ENCODE results near the gene VDAC2. TPM values are rescaled to one million over a fixed set of nuclear protein-coding genes. Genes with fewer than 3 reads are reported as not detected.

The VDAC2 gene
- total RNA-seq, 1 experiment from 2014 or later: 284 TPM

DNA sequence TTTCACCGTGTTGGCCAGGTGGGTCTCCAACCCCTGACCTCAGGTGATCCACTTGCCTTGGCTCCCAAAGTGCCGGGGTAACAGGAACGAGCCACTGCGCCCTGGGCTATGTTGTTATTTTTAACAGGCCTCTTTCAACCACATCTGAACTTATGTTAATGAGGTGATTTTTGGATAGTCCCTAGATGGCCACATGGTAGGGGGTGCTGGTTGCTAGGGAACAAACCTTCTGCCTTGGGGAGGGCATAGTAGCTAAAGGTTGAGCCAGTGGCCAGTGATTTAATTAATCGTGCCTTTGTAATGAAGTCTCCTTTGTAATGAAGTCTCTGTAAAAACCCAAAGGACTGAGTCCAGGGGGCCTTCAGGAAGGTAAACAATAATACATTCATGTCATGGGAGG lies 16.1 kb downstream of the VDAC2 start:
- POLR2A ChIA-PET: interaction anchor here (1.1 to 1.7 kb wide), 3 partner anchors 11 to 40 kb away, joined by 3 to 6 read pairs (median 6); partner anchors contain the start of gene VDAC2
- CTCF ChIA-PET: interaction anchor here (0.6 to 6.2 kb wide), 4 partner anchors 8 to 39 kb away, joined by 3 to 59 read pairs (median 27); partner anchors contain the start of genes COMTD1 and VDAC2
- DNase-seq (ENCODE audit: low spot score) (peak; percentile 47), ATAC-seq (peak; percentile 2)
- H3K4me1 Mint-ChIP-seq: peaks cover 69% of the 10 kb centered on the region
- H3K9me3 Mint-ChIP-seq: no peaks in the 10 kb centered on the region
- no peaks in the 10 kb centered on the region for H3K27me3 Mint-ChIP-seq (ENCODE audit: low read depth)
- peak overlapping the region; percentile 98 for H3K27ac Mint-ChIP-seq
- no peak for TF ChIP-seq ZNF423 (CRISPR knock-in tag; IDR thresholded peaks at IDR 0.05)
- TF ChIP-seq ATF1 (CRISPR knock-in tag; IDR thresholded peaks at IDR 0.05): no peak
- no peak for TF ChIP-seq ZNF396 (CRISPR knock-in tag; IDR thresholded peaks at IDR 0.05; ENCODE audit: borderline replicate concordance)
- TF ChIP-seq, protein P1, sequence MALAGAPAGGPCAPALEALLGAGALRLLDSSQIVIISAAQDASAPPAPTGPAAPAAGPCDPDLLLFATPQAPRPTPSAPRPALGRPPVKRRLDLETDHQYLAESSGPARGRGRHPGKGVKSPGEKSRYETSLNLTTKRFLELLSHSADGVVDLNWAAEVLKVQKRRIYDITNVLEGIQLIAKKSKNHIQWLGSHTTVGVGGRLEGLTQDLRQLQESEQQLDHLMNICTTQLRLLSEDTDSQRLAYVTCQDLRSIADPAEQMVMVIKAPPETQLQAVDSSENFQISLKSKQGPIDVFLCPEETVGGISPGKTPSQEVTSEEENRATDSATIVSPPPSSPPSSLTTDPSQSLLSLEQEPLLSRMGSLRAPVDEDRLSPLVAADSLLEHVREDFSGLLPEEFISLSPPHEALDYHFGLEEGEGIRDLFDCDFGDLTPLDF (CRISPR knock-in tag; IDR thresholded peaks at IDR 0.05): no peak
- TF ChIP-seq ZNF671 (CRISPR knock-in tag; IDR thresholded peaks at IDR 0.05): no peak
- TF ChIP-seq, protein P2, sequence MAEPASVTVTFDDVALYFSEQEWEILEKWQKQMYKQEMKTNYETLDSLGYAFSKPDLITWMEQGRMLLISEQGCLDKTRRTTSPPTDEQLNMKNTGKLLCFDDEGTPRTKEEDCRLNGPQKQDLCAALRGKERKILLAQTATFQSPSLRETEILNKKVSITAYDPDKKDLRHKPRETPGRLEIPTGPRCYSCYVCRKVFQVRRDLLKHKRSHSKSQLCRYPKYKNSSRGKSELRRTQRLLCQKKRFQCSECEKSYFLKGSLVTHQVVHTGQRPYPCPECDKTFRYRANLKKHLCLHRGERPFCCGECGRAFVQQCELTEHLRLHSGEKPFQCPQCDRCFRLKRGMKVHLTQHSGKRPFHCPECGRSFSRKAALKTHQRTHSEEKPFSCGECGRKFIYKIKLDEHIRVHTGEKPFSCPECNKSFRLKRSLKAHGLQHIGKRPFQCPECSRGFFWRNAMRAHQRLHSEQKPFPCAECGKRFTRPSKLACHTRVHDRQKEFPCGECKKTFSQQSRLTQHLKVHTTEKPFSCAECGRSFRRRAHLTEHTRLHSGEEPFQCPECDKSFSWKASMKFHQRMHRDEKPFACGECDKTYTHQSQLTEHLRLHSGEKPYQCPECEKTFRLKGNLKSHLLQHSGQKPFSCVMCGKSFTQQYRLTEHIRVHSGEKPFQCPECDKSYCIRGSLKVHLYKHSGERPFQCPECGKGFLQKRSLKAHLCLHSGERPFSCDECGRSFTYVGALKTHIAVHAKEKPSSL (CRISPR knock-in tag; conservative IDR thresholded peaks at IDR 0.05): no peak
- peaks cover 67% of the 10 kb centered on the region for H3K36me3 Mint-ChIP-seq
- H3K4me3 Mint-ChIP-seq: peak overlapping the region; percentile 42

DNA sequence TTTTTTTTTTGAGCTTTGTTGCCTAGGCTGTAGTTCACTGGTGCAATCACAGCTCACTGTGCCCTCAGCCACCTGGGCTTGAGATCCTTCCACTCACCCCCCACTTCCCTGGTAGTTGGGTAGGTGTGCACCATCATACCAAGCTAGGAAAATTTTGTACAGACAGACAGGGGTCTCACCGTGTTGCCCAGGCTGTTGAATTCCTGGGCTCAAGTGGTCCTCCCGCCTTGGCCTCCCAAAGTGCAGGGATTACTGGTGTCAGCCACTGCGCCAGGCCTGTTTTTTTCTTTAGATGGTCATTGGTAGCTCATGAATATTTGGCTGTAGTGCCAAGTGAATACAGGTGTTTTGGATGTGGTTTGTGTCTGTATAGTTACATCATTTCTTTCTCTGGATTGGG lies 17.7 kb downstream of the VDAC2 start:
- Mint-ChIP-seq H3K36me3 (peaks cover 67% of the 10 kb centered on the region), H3K4me3 (no peak overlapping the region), H3K27me3 (ENCODE audit: low read depth) (no peaks in the 10 kb centered on the region), H3K9me3 (no peaks in the 10 kb centered on the region), H3K4me1 (peaks cover 66% of the 10 kb centered on the region), H3K27ac (peak overlapping the region; percentile 98)
- ATAC-seq (no peak), DNase-seq (ENCODE audit: low spot score) (no peak)
- ChIA-PET POLR2A (interaction anchor here (0.8 kb wide), 1 partner anchor 40 kb away, joined by 3 read pairs; no protein-coding TSS in a partner anchor), CTCF (interaction anchor here (1.2 to 6.2 kb wide), 3 partner anchors 6 to 41 kb away, joined by 3 to 59 read pairs (median 10); partner anchors contain the start of gene COMTD1)
- TF ChIP-seq, protein P3, sequence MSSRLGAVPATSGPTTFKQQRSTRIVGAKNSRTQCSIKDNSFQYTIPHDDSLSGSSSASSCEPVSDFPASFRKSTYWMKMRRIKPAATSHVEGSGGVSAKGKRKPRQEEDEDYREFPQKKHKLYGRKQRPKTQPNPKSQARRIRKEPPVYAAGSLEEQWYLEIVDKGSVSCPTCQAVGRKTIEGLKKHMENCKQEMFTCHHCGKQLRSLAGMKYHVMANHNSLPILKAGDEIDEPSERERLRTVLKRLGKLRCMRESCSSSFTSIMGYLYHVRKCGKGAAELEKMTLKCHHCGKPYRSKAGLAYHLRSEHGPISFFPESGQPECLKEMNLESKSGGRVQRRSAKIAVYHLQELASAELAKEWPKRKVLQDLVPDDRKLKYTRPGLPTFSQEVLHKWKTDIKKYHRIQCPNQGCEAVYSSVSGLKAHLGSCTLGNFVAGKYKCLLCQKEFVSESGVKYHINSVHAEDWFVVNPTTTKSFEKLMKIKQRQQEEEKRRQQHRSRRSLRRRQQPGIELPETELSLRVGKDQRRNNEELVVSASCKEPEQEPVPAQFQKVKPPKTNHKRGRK (CRISPR knock-in tag; IDR thresholded peaks at IDR 0.05; ENCODE audit: borderline replicate concordance): no peak
- peak; percentile 81 for TF ChIP-seq ZNF121 (CRISPR knock-in tag; IDR thresholded peaks at IDR 0.05)

DNA sequence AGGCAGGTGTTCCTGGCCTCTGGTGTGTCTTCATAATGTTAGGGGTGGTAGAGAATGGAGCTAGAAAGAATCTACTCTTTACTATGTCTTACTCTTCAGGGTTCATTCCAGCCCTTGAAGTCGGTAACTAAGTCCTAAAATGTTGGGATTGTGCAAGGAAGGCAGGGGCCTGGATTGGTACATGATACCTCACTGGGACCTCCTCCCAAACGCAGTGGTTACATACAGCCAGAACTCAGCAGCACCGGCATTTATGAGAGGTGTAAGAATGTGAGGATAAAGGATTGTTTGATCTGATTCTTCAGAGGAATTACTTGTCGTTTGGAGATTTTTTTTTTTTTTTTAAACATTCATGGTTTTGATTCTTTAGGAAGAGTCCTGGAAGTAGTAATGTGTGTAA lies 18.2 kb downstream of the VDAC2 start:
- ATAC-seq (no peak), DNase-seq (ENCODE audit: low spot score) (no peak)
- ChIA-PET POLR2A (interaction anchor here (0.8 kb wide), 1 partner anchor 41 kb away, joined by 3 read pairs; no protein-coding TSS in a partner anchor), CTCF (interaction anchor here (1.6 kb wide), 1 partner anchor 41 kb away, joined by 10 read pairs; no protein-coding TSS in a partner anchor)
- H3K27ac Mint-ChIP-seq: peak overlapping the region; percentile 98
- H3K4me1 Mint-ChIP-seq: peaks cover 66% of the 10 kb centered on the region
- H3K36me3 Mint-ChIP-seq: peaks cover 64% of the 10 kb centered on the region
- no peaks in the 10 kb centered on the region for H3K9me3 Mint-ChIP-seq
- no peak overlapping the region for H3K4me3 Mint-ChIP-seq
- no peaks in the 10 kb centered on the region for H3K27me3 Mint-ChIP-seq (ENCODE audit: low read depth)
- no peak for TF ChIP-seq ZNF317 (CRISPR knock-in tag; IDR thresholded peaks at IDR 0.05; ENCODE audit: borderline replicate concordance, low read depth)
- no peak for TF ChIP-seq MXD4 (CRISPR knock-in tag; IDR thresholded peaks at IDR 0.05; ENCODE audit: borderline replicate concordance)
- TF ChIP-seq MYBL2 (CRISPR knock-in tag; IDR thresholded peaks at IDR 0.05): no peak
- TF ChIP-seq, protein P4, sequence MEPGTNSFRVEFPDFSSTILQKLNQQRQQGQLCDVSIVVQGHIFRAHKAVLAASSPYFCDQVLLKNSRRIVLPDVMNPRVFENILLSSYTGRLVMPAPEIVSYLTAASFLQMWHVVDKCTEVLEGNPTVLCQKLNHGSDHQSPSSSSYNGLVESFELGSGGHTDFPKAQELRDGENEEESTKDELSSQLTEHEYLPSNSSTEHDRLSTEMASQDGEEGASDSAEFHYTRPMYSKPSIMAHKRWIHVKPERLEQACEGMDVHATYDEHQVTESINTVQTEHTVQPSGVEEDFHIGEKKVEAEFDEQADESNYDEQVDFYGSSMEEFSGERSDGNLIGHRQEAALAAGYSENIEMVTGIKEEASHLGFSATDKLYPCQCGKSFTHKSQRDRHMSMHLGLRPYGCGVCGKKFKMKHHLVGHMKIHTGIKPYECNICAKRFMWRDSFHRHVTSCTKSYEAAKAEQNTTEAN (CRISPR knock-in tag; IDR thresholded peaks at IDR 0.05): no peak
- TF ChIP-seq ZNF396 (CRISPR knock-in tag; IDR thresholded peaks at IDR 0.05; ENCODE audit: borderline replicate concordance): no peak
- TF ChIP-seq, protein P5, sequence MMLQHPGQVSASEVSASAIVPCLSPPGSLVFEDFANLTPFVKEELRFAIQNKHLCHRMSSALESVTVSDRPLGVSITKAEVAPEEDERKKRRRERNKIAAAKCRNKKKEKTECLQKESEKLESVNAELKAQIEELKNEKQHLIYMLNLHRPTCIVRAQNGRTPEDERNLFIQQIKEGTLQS (CRISPR knock-in tag; conservative IDR thresholded peaks at IDR 0.05): no peak
- TF ChIP-seq EMX1 (CRISPR knock-in tag; IDR thresholded peaks at IDR 0.05): no peak
- TF ChIP-seq NR3C1 (CRISPR knock-in tag; conservative IDR thresholded peaks at IDR 0.05; ENCODE audit: low read depth): no peak
- TF ChIP-seq, protein P6, sequence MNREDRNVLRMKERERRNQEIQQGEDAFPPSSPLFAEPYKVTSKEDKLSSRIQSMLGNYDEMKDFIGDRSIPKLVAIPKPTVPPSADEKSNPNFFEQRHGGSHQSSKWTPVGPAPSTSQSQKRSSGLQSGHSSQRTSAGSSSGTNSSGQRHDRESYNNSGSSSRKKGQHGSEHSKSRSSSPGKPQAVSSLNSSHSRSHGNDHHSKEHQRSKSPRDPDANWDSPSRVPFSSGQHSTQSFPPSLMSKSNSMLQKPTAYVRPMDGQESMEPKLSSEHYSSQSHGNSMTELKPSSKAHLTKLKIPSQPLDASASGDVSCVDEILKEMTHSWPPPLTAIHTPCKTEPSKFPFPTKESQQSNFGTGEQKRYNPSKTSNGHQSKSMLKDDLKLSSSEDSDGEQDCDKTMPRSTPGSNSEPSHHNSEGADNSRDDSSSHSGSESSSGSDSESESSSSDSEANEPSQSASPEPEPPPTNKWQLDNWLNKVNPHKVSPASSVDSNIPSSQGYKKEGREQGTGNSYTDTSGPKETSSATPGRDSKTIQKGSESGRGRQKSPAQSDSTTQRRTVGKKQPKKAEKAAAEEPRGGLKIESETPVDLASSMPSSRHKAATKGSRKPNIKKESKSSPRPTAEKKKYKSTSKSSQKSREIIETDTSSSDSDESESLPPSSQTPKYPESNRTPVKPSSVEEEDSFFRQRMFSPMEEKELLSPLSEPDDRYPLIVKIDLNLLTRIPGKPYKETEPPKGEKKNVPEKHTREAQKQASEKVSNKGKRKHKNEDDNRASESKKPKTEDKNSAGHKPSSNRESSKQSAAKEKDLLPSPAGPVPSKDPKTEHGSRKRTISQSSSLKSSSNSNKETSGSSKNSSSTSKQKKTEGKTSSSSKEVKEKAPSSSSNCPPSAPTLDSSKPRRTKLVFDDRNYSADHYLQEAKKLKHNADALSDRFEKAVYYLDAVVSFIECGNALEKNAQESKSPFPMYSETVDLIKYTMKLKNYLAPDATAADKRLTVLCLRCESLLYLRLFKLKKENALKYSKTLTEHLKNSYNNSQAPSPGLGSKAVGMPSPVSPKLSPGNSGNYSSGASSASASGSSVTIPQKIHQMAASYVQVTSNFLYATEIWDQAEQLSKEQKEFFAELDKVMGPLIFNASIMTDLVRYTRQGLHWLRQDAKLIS (CRISPR knock-in tag; IDR thresholded peaks at IDR 0.05; ENCODE audit: borderline replicate concordance): no peak
- TF ChIP-seq, protein P7, sequence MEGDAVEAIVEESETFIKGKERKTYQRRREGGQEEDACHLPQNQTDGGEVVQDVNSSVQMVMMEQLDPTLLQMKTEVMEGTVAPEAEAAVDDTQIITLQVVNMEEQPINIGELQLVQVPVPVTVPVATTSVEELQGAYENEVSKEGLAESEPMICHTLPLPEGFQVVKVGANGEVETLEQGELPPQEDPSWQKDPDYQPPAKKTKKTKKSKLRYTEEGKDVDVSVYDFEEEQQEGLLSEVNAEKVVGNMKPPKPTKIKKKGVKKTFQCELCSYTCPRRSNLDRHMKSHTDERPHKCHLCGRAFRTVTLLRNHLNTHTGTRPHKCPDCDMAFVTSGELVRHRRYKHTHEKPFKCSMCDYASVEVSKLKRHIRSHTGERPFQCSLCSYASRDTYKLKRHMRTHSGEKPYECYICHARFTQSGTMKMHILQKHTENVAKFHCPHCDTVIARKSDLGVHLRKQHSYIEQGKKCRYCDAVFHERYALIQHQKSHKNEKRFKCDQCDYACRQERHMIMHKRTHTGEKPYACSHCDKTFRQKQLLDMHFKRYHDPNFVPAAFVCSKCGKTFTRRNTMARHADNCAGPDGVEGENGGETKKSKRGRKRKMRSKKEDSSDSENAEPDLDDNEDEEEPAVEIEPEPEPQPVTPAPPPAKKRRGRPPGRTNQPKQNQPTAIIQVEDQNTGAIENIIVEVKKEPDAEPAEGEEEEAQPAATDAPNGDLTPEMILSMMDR (IDR thresholded peaks at IDR 0.05): no peak
- no peak for TF ChIP-seq JUN (CRISPR knock-in tag; IDR thresholded peaks at IDR 0.05)
- no peak for TF ChIP-seq TEAD1 (CRISPR knock-in tag; IDR thresholded peaks at IDR 0.05)
